ENCODE measurements around the gene SLC2A1.

Gene SLC2A1

DNA sequence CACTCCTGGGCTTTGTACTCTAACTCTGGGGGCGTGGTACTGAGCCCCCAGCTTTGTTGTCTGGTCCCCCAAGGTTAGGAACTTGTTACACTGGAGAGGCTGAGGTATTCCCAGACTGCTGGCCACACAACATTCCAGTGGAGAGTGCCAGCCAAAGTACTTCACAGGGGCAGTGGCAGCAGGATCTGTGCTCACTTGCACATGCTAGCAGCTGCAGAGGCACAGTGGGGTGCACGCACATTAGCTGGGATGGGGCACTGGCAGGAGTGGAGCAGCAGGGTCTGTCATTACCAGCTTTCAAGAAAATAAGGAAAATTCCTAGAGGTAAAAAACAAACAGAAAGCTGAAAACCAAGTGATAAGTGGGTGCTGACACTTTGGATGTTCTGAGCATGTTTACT lies 81.3 kb downstream of the SLC2A1 start:
- Histone ChIP-seq H3K4me3 (ENCODE audit: low read depth, low read length) (no peak overlapping the region), H3K27ac (ENCODE audit: low read depth, low read length) (no peak overlapping the region), H3K9me3 (ENCODE audit: control insufficient read depth, insufficient read depth, low read length) (peaks cover 5% of the 10 kb centered on the region; the same call in 1 of the 2 replicates), H3K4me1 (ENCODE audit: control insufficient read depth, insufficient read depth, low read length) (peaks cover 6% of the 10 kb centered on the region; the same call in 1 of the 2 replicates), H3K27me3 (ENCODE audit: control insufficient read depth, insufficient read depth, low read length) (no peaks in the 10 kb centered on the region), H3K36me3 (ENCODE audit: control insufficient read depth, insufficient read depth, low read length) (no peaks in the 10 kb centered on the region), H3K9ac (ENCODE audit: low read depth, low read length) (no peak overlapping the region)

DNA sequence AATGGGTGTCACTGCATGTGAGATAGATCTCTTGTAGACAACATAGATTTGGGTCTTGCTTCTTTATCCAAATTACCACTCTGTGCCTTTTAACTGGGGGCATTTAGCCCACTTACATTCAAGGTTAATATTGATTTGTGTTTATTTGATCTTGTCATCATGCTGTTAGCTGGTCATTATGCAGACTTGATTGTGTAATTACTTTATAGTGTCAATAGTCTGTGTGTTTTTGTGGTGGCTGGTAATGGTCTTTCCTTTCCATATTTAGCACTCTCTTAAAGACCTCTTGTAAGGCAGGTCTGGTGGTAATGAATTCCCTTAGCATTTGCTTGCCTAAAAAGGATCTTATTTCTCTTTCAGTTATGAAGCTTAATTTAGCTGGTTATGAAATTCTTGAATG lies 82.7 kb downstream of the SLC2A1 start:
- no peaks in the 10 kb centered on the region for H3K27me3 ChIP-seq (ENCODE audit: control insufficient read depth, insufficient read depth, low read length)
- no peak overlapping the region for H3K9ac ChIP-seq (ENCODE audit: low read depth, low read length)
- peaks cover 5% of the 10 kb centered on the region; the same call in 1 of the 2 replicates for H3K9me3 ChIP-seq (ENCODE audit: control insufficient read depth, insufficient read depth, low read length)
- no peak overlapping the region for H3K27ac ChIP-seq (ENCODE audit: low read depth, low read length)
- H3K4me3 ChIP-seq (ENCODE audit: low read depth, low read length), result no peak overlapping the region
- peaks cover 6% of the 10 kb centered on the region; the same call in 1 of the 2 replicates for H3K4me1 ChIP-seq (ENCODE audit: control insufficient read depth, insufficient read depth, low read length)
- H3K36me3 ChIP-seq (ENCODE audit: control insufficient read depth, insufficient read depth, low read length), result no peaks in the 10 kb centered on the region
